GM23338 (cell line): ENCODE results near the gene GC. TPM values are rescaled to one million over a fixed set of nuclear protein-coding genes. Genes with fewer than 3 reads are reported as not detected.
A peak's percentile ranks its signal among the peaks of the same experiment; 100 is the strongest.
"Not testable (repeated sequence)": the region's sequence is repeated elsewhere in the genome, so short reads cannot be mapped to it uniquely, and the experiment has no call there.

Experiments
- ATAC-seq: fragments of 200-7000 bp; cut with Tn5 transposase; 3 replicates; pipeline ENCODE4 v1.9.1; 2020
- DNase-seq: peaks from one replicate; pipeline ENCODE4 v3.0.0-alpha.2; 2015; ENCODE audit warnings: low spot score
- H2AFZ ChIP-seq: fragments of 200-600 bp; sonication (generic); 2 replicates; pipeline ENCODE4 v1.8.0; 2016; ENCODE audit warnings: antibody characterized with exemption, mild to moderate bottlenecking, moderate library complexity
- H3F3A ChIP-seq: fragments of 200-600 bp; sonication (generic); replicated peaks from 2 replicates; pipeline ENCODE4 v1.8.0; 2017; ENCODE audit warnings: antibody characterized with exemption, mixed run types, low read depth
- H3K27ac ChIP-seq: fragments of 200-600 bp; sonication (generic); 2 replicates; pipeline ENCODE4 v1.6.1; 2016; ENCODE audit warnings: low read depth
- H3K27me3 ChIP-seq: fragments of 200-600 bp; sonication (generic); 2 replicates; pipeline ENCODE4 v1.8.0; 2016; ENCODE audit warnings: mild to moderate bottlenecking, mixed run types, moderate library complexity; ENCODE audit not compliant: insufficient read depth
- H3K36me3 ChIP-seq: fragments of 200-600 bp; sonication (generic); 2 replicates; pipeline ENCODE4 v1.8.0; 2016; ENCODE audit warnings: mild to moderate bottlenecking; ENCODE audit not compliant: insufficient read depth
- H3K4me1 ChIP-seq: fragments of 200-600 bp; sonication (generic); 2 replicates; pipeline ENCODE4 v1.8.0; 2016; ENCODE audit warnings: mild to moderate bottlenecking, moderate library complexity; ENCODE audit not compliant: insufficient read depth
- H3K4me2 ChIP-seq: fragments of 200-600 bp; sonication (generic); 2 replicates; pipeline ENCODE4 v1.7.1; 2017; ENCODE audit warnings: mixed run types
- H3K4me3 ChIP-seq: fragments of 200-600 bp; sonication (generic); 2 replicates; pipeline ENCODE4 v1.6.1; 2016; ENCODE audit warnings: mixed run types
- H3K79me2 ChIP-seq: fragments of 200-600 bp; sonication (generic); replicated peaks from 2 replicates; pipeline ENCODE4 v1.8.0; 2017; ENCODE audit warnings: mild to moderate bottlenecking; ENCODE audit not compliant: insufficient read depth
- H3K9me2 ChIP-seq: fragments of 200-600 bp; sonication (generic); 2 replicates; pipeline ENCODE4 v1.8.0; 2017; ENCODE audit not compliant: insufficient read depth
- H4K20me1 ChIP-seq: fragments of 200-600 bp; sonication (generic); replicated peaks from 2 replicates; pipeline ENCODE4 v1.8.0; 2017; ENCODE audit warnings: mild to moderate bottlenecking; ENCODE audit not compliant: insufficient read depth
- H3K27ac Mint-ChIP-seq: 2 replicates; pipeline ENCODE4 v1.8.0; 2020; ENCODE audit warnings: inconsistent platforms, mild to moderate bottlenecking, moderate library complexity, mixed read lengths
- H3K27me3 Mint-ChIP-seq: 3 replicates; pipeline ENCODE4 v1.8.0; 2022; ENCODE audit warnings: low read depth, mild to moderate bottlenecking, moderate library complexity, mixed read lengths, inconsistent platforms; ENCODE audit not compliant: insufficient read depth, poor library complexity
- H3K36me3 Mint-ChIP-seq: 3 replicates; pipeline ENCODE4 v1.8.0; 2021; ENCODE audit warnings: low read depth, mild to moderate bottlenecking, inconsistent platforms, moderate library complexity, mixed read lengths
- H3K4me1 Mint-ChIP-seq: 3 replicates; pipeline ENCODE4 v1.8.0; 2020; ENCODE audit warnings: mild to moderate bottlenecking, inconsistent platforms, mixed read lengths
- H3K4me3 Mint-ChIP-seq: 3 replicates; pipeline ENCODE4 v1.8.0; 2021; ENCODE audit warnings: moderate library complexity, mild to moderate bottlenecking, inconsistent platforms, mixed read lengths
- H3K9me3 Mint-ChIP-seq: 3 replicates; pipeline ENCODE4 v1.8.0; 2020; ENCODE audit warnings: moderate library complexity, mild to moderate bottlenecking, inconsistent platforms, mixed read lengths
- REST ChIP-seq: IDR thresholded peaks from one replicate; pipeline ENCODE4 v1.6.1; 2018; ENCODE audit warnings: antibody characterized with exemption; ENCODE audit not compliant: unreplicated experiment
- ZNF114 ChIP-seq: fragments of 250-450 bp; sonication (Bioruptor Pico); IDR thresholded peaks from 2 replicates; pipeline ENCODE4 v1.5.0; 2020; ENCODE audit warnings: mild to moderate bottlenecking, moderate library complexity
- ZNF462 ChIP-seq: fragments of 250-450 bp; sonication (Bioruptor Pico); IDR thresholded peaks from 2 replicates; pipeline ENCODE4 v1.5.0; 2020; ENCODE audit warnings: mild to moderate bottlenecking, moderate library complexity
- polyA plus RNA-seq: library from polyadenylated mRNA; unstranded; fragments of >200 nt; fragmentation: Nextera tagmentation; extraction: Ambion mirVana; gene quantifications from 2 replicates; pipeline ENCODE4 v1.2.1, GENCODE V29; 2016
- total RNA-seq: library from RNA; depleted of rRNA; stranded (reverse); fragments of >200 nt; shearing (Covaris generic); gene quantifications from 2 replicates; pipeline ENCODE4 v1.2.3, GENCODE V29; 2014

Gene GC
- total and polyA plus RNA-seq, 2 experiments from 2014 or later: 0.21 to 1.7 TPM

- peak; percentile 39 for DNase-seq
- Histone ChIP-seq H2AFZ (no peak overlapping the region), H3K4me2 (no peak overlapping the region), H3K27ac (no peak overlapping the region), H3F3A (no peaks in the 10 kb centered on the region), H3K9me2 (0 out of 2 replicates have a peak, but pooled peaks cover 2% of the 10 kb centered on the region), H3K79me2 (no peaks in the 10 kb centered on the region), H3K36me3 (no peaks in the 10 kb centered on the region), H3K4me3 (no peak overlapping the region), H4K20me1 (no peaks in the 10 kb centered on the region), H3K4me1 (peaks cover 3% of the 10 kb centered on the region; the same call in 1 of the 2 replicates), H3K27me3 (no peaks in the 10 kb centered on the region)
- Mint-ChIP-seq H3K9me3 (0 out of 3 replicates have a peak, but pooled peaks cover 7% of the 10 kb centered on the region), H3K27me3 (no peaks in the 10 kb centered on the region), H3K36me3 (peaks cover 20% of the 10 kb centered on the region; the same call in 2 of the 3 replicates), H3K4me1 (no peaks in the 10 kb centered on the region), H3K27ac (no peak overlapping the region), H3K4me3 (no peak overlapping the region)
- ATAC-seq: peak; percentile 83
- TF ChIP-seq ZNF114 (CRISPR knock-in tag) (no peak), REST (peak; percentile 90), ZNF462 (CRISPR knock-in tag) (no peak)
These were observed 30.6 kb upstream of the GC start for GRCh38 chr4:71814433-71814832.

- not testable (repeated sequence) for H3K4me1 Mint-ChIP-seq, H3K27me3 ChIP-seq, H3K4me1 ChIP-seq, H3K4me3 ChIP-seq, H3K79me2 ChIP-seq, H3K27me3 Mint-ChIP-seq, H3K36me3 ChIP-seq, H3K27ac Mint-ChIP-seq, H3K9me3 Mint-ChIP-seq, H4K20me1 ChIP-seq, DNase-seq, ATAC-seq, H3K4me2 ChIP-seq, H3K27ac ChIP-seq, H3K4me3 Mint-ChIP-seq, H3F3A ChIP-seq, H2AFZ ChIP-seq
- peaks cover 19% of the 10 kb centered on the region; the same call in 1 of the 2 replicates for H3K9me2 ChIP-seq
- peaks cover 27% of the 10 kb centered on the region for H3K36me3 Mint-ChIP-seq
These were observed 25.9 kb upstream of the GC start for GRCh38 chr4:71809805-71810204.
